K562 (cell line): ENCODE results near the gene SEC24A. TPM values are rescaled to one million over a fixed set of nuclear protein-coding genes. Genes with fewer than 3 reads are reported as not detected.

Experiments used
- ATAC-seq: fragments of 200-7000 bp; cut with Tn5 transposase; 3 replicates; pipeline ENCODE4 v1.9.1; 2020; ENCODE audit warnings: moderate library complexity
- BruUV-seq: library from RNA; stranded (reverse); fragments of 400-500 nt; replicated peaks from 2 replicates; lab custom pipeline; 2021; lab: Mats Ljungman, UMichigan
- CTCF ChIA-PET: fragments of 300-600 bp; formaldehyde crosslinking; extraction: SDS; loops from one replicate; lab custom pipeline; 2021; ENCODE audit warnings: low intra/inter-chr PET ratio; lab: Yijun Ruan, JAX
- POLR2A ChIA-PET: fragments of 300-600, 350-650 bp; sonication (Branson Sonifier 250); formaldehyde crosslinking; extraction: SDS; loops from one replicate; lab custom pipeline; 2021; ENCODE audit warnings: antibody characterized with exemption, inconsistent platforms; lab: Yijun Ruan, JAX
- DNase-seq, 4 experiments: peaks; one replicate each; pipeline versions ENCODE4 v3.0.0 to v3.0.0-alpha.2; 2011 to 2018; ENCODE audit warnings: low spot score in 3 of 4, mixed read lengths in 3 of 4; ENCODE audit errors: extremely low read depth in 1 of 4
- FAIRE-seq: peaks from 2 replicates; lab custom pipeline; 2011; peaks lifted over from hg19 to GRCh38; lab: Jason Lieb, UNC
- H2AFZ ChIP-seq: 2 replicates; pipeline ENCODE4 v1.6.0; 2011; ENCODE audit warnings: low read depth, low read length, control low read depth, inconsistent platforms
- H3K27ac ChIP-seq: fragments of 200-600 bp; 3 replicates; pipeline ENCODE4 v1.8.0; 2011; ENCODE audit warnings: low read depth, mild to moderate bottlenecking, control low read depth, inconsistent platforms, low read length, moderate library complexity, mixed read lengths; ENCODE audit errors: extremely low read depth
- H3K27me3 ChIP-seq, 2 experiments: fragments of 300-600 bp in 1 of 2; 2 replicates in 1 of 2; 3 replicates in 1 of 2; pipeline versions ENCODE4 v1.6.0 to v1.8.0; 2011; ENCODE audit warnings: inconsistent platforms in 2 of 2, low read length in 2 of 2, mild to moderate bottlenecking in 1 of 2, mixed read lengths in 1 of 2, moderate library complexity in 1 of 2; ENCODE audit not compliant: control insufficient read depth in 2 of 2, insufficient read depth in 2 of 2
- H3K36me3 ChIP-seq: fragments of 300-600 bp; 3 replicates; pipeline ENCODE4 v1.8.0; 2011; ENCODE audit warnings: mild to moderate bottlenecking, low read length, inconsistent platforms; ENCODE audit not compliant: control insufficient read depth, insufficient read depth
- H3K4me1 ChIP-seq, 2 experiments: fragments of 200-600 bp in 1 of 2; replicated peaks in 1 of 2; 2 replicates in 1 of 2; 3 replicates in 1 of 2; pipeline versions ENCODE4 v1.5.1 to v1.8.0; 2011; ENCODE audit warnings: inconsistent platforms in 2 of 2, low read length in 2 of 2, mild to moderate bottlenecking in 1 of 2, mixed read lengths in 1 of 2, moderate library complexity in 1 of 2; ENCODE audit not compliant: control insufficient read depth in 2 of 2, insufficient read depth in 2 of 2
- H3K4me2 ChIP-seq: 2 replicates; pipeline ENCODE4 v1.6.1; 2011; ENCODE audit warnings: low read length, control low read depth, inconsistent platforms, mixed read lengths; ENCODE audit not compliant: insufficient read depth
- H3K4me3 ChIP-seq: fragments of 200-600 bp; sonication (generic), shearing (Covaris generic); 2 replicates; pipeline ENCODE4 v1.5.1; 2016; ENCODE audit warnings: control low read depth, inconsistent platforms
- H3K79me2 ChIP-seq: fragments of 200-600 bp; 3 replicates; pipeline ENCODE4 v1.8.0; 2011; ENCODE audit warnings: low read length, inconsistent platforms; ENCODE audit not compliant: control insufficient read depth, insufficient read depth
- H3K9ac ChIP-seq, 2 experiments: 2 replicates each; pipeline versions ENCODE4 v1.6.0 to v1.6.1; 2011; ENCODE audit warnings: low read depth in 2 of 2, low read length in 2 of 2, control low read depth in 1 of 2, inconsistent platforms in 1 of 2, mild to moderate bottlenecking in 1 of 2, mixed read lengths in 1 of 2; ENCODE audit not compliant: insufficient read depth in 1 of 2
- H3K9me1 ChIP-seq: one replicate; pipeline ENCODE4 v1.6.0; 2011; ENCODE audit warnings: inconsistent platforms, mild to moderate bottlenecking, low read length, moderate library complexity; ENCODE audit not compliant: control insufficient read depth, insufficient read depth
- H3K9me3 ChIP-seq: replicated peaks from 2 replicates; pipeline ENCODE4 v1.5.1; 2011; ENCODE audit warnings: low read depth, low read length, inconsistent platforms; ENCODE audit not compliant: control insufficient read depth, insufficient read depth
- H4K20me1 ChIP-seq: replicated peaks from 2 replicates; pipeline ENCODE4 v1.6.1; 2011; ENCODE audit warnings: low read length, inconsistent platforms, mixed read lengths; ENCODE audit not compliant: control insufficient read depth, insufficient read depth
- CEBPB ChIP-seq: fragments of 450-650 bp; IDR thresholded peaks from 2 replicates; pipeline ENCODE4 v1.6.1; 2016; ENCODE audit warnings: missing genetic modification characterization, missing compliant biosample characterization
- EP400 ChIP-seq: fragments of 450-650 bp; IDR thresholded peaks from 2 replicates; pipeline ENCODE4 v1.6.1; 2017; ENCODE audit warnings: antibody characterized with exemption, mild to moderate bottlenecking, moderate library complexity
- WGBS: fragments of 100-300 bp; shearing (Covaris generic); methylation state at CpG from one replicate; pipeline ENCODE4 v1.1.6; 2016; ENCODE audit warnings: low coverage, mixed read lengths; ENCODE audit not compliant: insufficient coverage; ENCODE audit errors: missing lambda C conversion rate; 5-methylcytosine and 5-hydroxymethylcytosine counted together
- in situ Hi-C: fragments of 300-500 bp; cut with MboI; formaldehyde crosslinking; loops from 4 replicates; pipeline ENCODE4 v1.15.0; 2018; ENCODE audit warnings: inconsistent platforms, mixed read lengths
- intact Hi-C: fragments of 100-400 bp; cut with micrococcal nuclease; formaldehyde crosslinking; loops from 2 replicates; pipeline ENCODE4 v1.14.2; 2022
- polyA plus RNA-seq, 8 experiments: library from polyadenylated mRNA; depleted of rRNA in 4 of 8; stranded (reverse) in 5 of 8; unstranded in 3 of 8; fragments of >200 nt; fragmentation: Nextera tagmentation in 2 of 8; fragmentation: Illumina TruSeq in 1 of 8; extraction: Ambion mirVana in 2 of 8; extraction: Trizol in 1 of 8; gene quantifications; 2 replicates each; pipeline versions ENCODE4 v1.2.1 to v1.2.3, GENCODE V29; 2011 to 2014; ENCODE audit warnings: inconsistent platforms in 1 of 8, missing spikeins in 1 of 8
- small RNA-seq: library from RNA; depleted of rRNA; stranded (forward); fragments of <200 nt; gene quantifications from one replicate; pipeline ENCODE3, GENCODE V24; 2014
- total RNA-seq, 7 experiments: library from RNA; depleted of rRNA in 6 of 7; stranded (reverse); fragments of >200 nt in 6 of 7; fragmentation: Illumina TruSeq in 2 of 7; extraction: Trizol in 2 of 7; gene quantifications; 2 replicates each; pipeline versions ENCODE4 v1.2.1 to v1.2.3, GENCODE V29; 2011 to 2021; ENCODE audit warnings: low replicate concordance in 1 of 7

The SEC24A gene
- total and polyA plus RNA-seq, 9 of the 15 experiments (the other 6 are each of a cell fraction or from before 2014, with no cell fraction given) = 7.9 to 36.5 (median 17.5) TPM

DNA sequence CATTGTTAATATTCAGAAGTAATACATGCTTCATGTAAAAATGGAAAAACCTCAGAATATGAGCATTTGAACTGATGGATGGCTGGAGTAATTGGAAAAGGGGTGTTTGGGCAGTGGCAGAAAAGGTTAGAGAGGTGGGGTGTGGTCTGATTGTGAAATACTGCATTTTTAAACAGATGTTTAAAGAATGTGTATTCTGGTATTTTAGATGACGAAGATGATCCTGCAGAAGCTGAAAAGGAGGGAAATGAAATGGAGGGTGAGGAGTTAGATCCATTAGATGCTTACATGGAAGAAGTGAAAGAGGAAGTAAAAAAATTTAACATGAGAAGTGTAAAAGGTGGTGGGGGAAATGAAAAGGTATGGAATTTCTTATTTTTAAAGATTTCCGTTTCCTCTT lies 128.8 kb downstream of the SEC24A start:
- FAIRE-seq = no peak
- BruUV-seq = no TSS peak
- H3K36me3 ChIP-seq = peaks cover 92% of the 10 kb centered on the region

More for the DNA sequence above, 128.8 kb downstream of the SEC24A start:
- CTCF ChIA-PET = no interaction called here
- H3K79me2 ChIP-seq = no peaks in the 10 kb centered on the region
- DNase-seq = no peak
- TF ChIP-seq CEBPB (tag) (0 out of 2 replicates have a peak, but pooled peaks have one; percentile 23), EP400 (no peak)
- TF ChIP-seq, all 486 proteins: peak for 1
- Histone ChIP-seq H3K4me2 (no peak overlapping the region), H3K9me3 (no peaks in the 10 kb centered on the region), H3K27me3 (no peaks in the 10 kb centered on the region), H3K4me1 (no peaks in the 10 kb centered on the region), H3K27ac (no peak overlapping the region), H3K4me3 (no peak overlapping the region), H3K9me1 (no peaks in the 10 kb centered on the region), H3K9ac (no peak overlapping the region), H4K20me1 (no peaks in the 10 kb centered on the region), H2AFZ (no peak overlapping the region)
- 97% methylated on average over 2 of the region's 2 CpGs for WGBS
- POLR2A ChIA-PET = interaction anchor here (0.9 to 2.3 kb wide), 2 partner anchors 11 to 19 kb away, joined by 3 to 6 read pairs; no protein-coding TSS in a partner anchor
- in situ Hi-C loops (no loop called here), intact Hi-C loops (no loop called here)
- ATAC-seq = no peak

Small RNA genes lying within 50 kb of the gene (small RNA-seq; reads per million reads assigned to genes)
- gene RNU6-1164P = not detected
- not detected for gene RNU6-1311P
- not detected for gene RNU6-757P

Other genes with a start within 250 kb of the SEC24A start
- gene CDKN2AIPNL, start 236.9 kb upstream of the SEC24A start, total RNA-seq (2014; rRNA removed) = 46.4 and 90.0 TPM in 2 replicates
- gene CDKN2AIPNL, start 236.9 kb upstream of the SEC24A start, total RNA-seq (2014; rRNA removed; fragmentation: Illumina TruSeq; extraction: Trizol) = 40.7 and 45.5 TPM in 2 replicates
- gene CDKN2AIPNL, start 236.9 kb upstream of the SEC24A start, total RNA-seq (2015; rRNA removed; fragmentation: Illumina TruSeq; extraction: Trizol) = 41.8 and 43.1 TPM in 2 replicates
- gene CDKN2AIPNL, start 236.9 kb upstream of the SEC24A start, total RNA-seq (2021) = 40.0 and 42.1 TPM in 2 replicates
- gene CDKN2AIPNL, start 236.9 kb upstream of the SEC24A start, polyA plus RNA-seq (2011; rRNA removed) = 29.6 and 44.3 TPM in 2 replicates
- gene CDKN2AIPNL, start 236.9 kb upstream of the SEC24A start, polyA plus RNA-seq (2014; fragmentation: Illumina TruSeq; extraction: Trizol) = 39.2 and 42.2 TPM in 2 replicates
- 10 to 100 TPM; 19.9 to 30.7 TPM for gene CDKN2AIPNL, start 236.9 kb upstream of the SEC24A start, polyA plus RNA-seq (2014; fragmentation: Nextera tagmentation; extraction: Ambion mirVana)
- gene CDKN2AIPNL, start 236.9 kb upstream of the SEC24A start, polyA plus RNA-seq (2014; rRNA removed) = 46.9 and 55.4 TPM in 2 replicates
- 14.5 and 22.8 TPM in 2 replicates for gene JADE2, start 123.1 kb upstream of the SEC24A start, total RNA-seq (2014; rRNA removed)
- gene JADE2, start 123.1 kb upstream of the SEC24A start, total RNA-seq (2014; rRNA removed; fragmentation: Illumina TruSeq; extraction: Trizol) = 6.9 and 8.3 TPM in 2 replicates
- gene JADE2, start 123.1 kb upstream of the SEC24A start, total RNA-seq (2015; rRNA removed; fragmentation: Illumina TruSeq; extraction: Trizol) = 13.7 and 14.1 TPM in 2 replicates
- 22.2 and 23.3 TPM in 2 replicates for gene JADE2, start 123.1 kb upstream of the SEC24A start, total RNA-seq (2021)
- 8.8 and 9.4 TPM in 2 replicates for gene JADE2, start 123.1 kb upstream of the SEC24A start, polyA plus RNA-seq (2011; rRNA removed)
- gene JADE2, start 123.1 kb upstream of the SEC24A start, polyA plus RNA-seq (2014; fragmentation: Illumina TruSeq; extraction: Trizol) = 9.1 and 10.9 TPM in 2 replicates
- gene JADE2, start 123.1 kb upstream of the SEC24A start, polyA plus RNA-seq (2014; fragmentation: Nextera tagmentation; extraction: Ambion mirVana) = under 1 TPM; 0.50 to 0.55 TPM
- 6.0 and 10.8 TPM in 2 replicates for gene JADE2, start 123.1 kb upstream of the SEC24A start, polyA plus RNA-seq (2014; rRNA removed)
- 51.9 and 55.6 TPM in 2 replicates for gene SAR1B, start 16.0 kb upstream of the SEC24A start, total RNA-seq (2014; rRNA removed)
- 60.7 and 64.7 TPM in 2 replicates for gene SAR1B, start 16.0 kb upstream of the SEC24A start, total RNA-seq (2014; rRNA removed; fragmentation: Illumina TruSeq; extraction: Trizol)
- gene SAR1B, start 16.0 kb upstream of the SEC24A start, total RNA-seq (2015; rRNA removed; fragmentation: Illumina TruSeq; extraction: Trizol) = 39.4 and 40.0 TPM in 2 replicates
- gene SAR1B, start 16.0 kb upstream of the SEC24A start, total RNA-seq (2021) = 59.8 and 65.4 TPM in 2 replicates
- 55.3 and 79.1 TPM in 2 replicates for gene SAR1B, start 16.0 kb upstream of the SEC24A start, polyA plus RNA-seq (2011; rRNA removed)
- 53.0 and 63.1 TPM in 2 replicates for gene SAR1B, start 16.0 kb upstream of the SEC24A start, polyA plus RNA-seq (2014; fragmentation: Illumina TruSeq; extraction: Trizol)
- 100 to 1,000 TPM; 217 to 221 TPM for gene SAR1B, start 16.0 kb upstream of the SEC24A start, polyA plus RNA-seq (2014; fragmentation: Nextera tagmentation; extraction: Ambion mirVana)
- 64.9 and 66.9 TPM in 2 replicates for gene SAR1B, start 16.0 kb upstream of the SEC24A start, polyA plus RNA-seq (2014; rRNA removed)
- 18.9 and 19.3 TPM in 2 replicates for gene CAMLG, start 89.8 kb downstream of the SEC24A start, total RNA-seq (2014; rRNA removed)
- gene CAMLG, start 89.8 kb downstream of the SEC24A start, total RNA-seq (2014; rRNA removed; fragmentation: Illumina TruSeq; extraction: Trizol) = 22.0 and 26.7 TPM in 2 replicates
- gene CAMLG, start 89.8 kb downstream of the SEC24A start, total RNA-seq (2015; rRNA removed; fragmentation: Illumina TruSeq; extraction: Trizol) = 13.0 and 13.6 TPM in 2 replicates
- 19.7 and 20.1 TPM in 2 replicates for gene CAMLG, start 89.8 kb downstream of the SEC24A start, total RNA-seq (2021)
- gene CAMLG, start 89.8 kb downstream of the SEC24A start, polyA plus RNA-seq (2011; rRNA removed) = 11.3 and 12.8 TPM in 2 replicates
- gene CAMLG, start 89.8 kb downstream of the SEC24A start, polyA plus RNA-seq (2014; fragmentation: Illumina TruSeq; extraction: Trizol) = 13.7 and 18.0 TPM in 2 replicates
- 10 to 100 TPM; 16.3 to 17.3 TPM for gene CAMLG, start 89.8 kb downstream of the SEC24A start, polyA plus RNA-seq (2014; fragmentation: Nextera tagmentation; extraction: Ambion mirVana)
- gene CAMLG, start 89.8 kb downstream of the SEC24A start, polyA plus RNA-seq (2014; rRNA removed) = 11.0 and 15.3 TPM in 2 replicates
- 48.9 and 49.0 TPM in 2 replicates for gene DDX46, start 110.0 kb downstream of the SEC24A start, total RNA-seq (2014; rRNA removed)
- gene DDX46, start 110.0 kb downstream of the SEC24A start, total RNA-seq (2014; rRNA removed; fragmentation: Illumina TruSeq; extraction: Trizol) = 84.9 and 102 TPM in 2 replicates
- gene DDX46, start 110.0 kb downstream of the SEC24A start, total RNA-seq (2015; rRNA removed; fragmentation: Illumina TruSeq; extraction: Trizol) = 95.9 and 99.0 TPM in 2 replicates
- gene DDX46, start 110.0 kb downstream of the SEC24A start, total RNA-seq (2021) = 70.6 and 74.6 TPM in 2 replicates
- gene DDX46, start 110.0 kb downstream of the SEC24A start, polyA plus RNA-seq (2011; rRNA removed) = 49.2 and 76.4 TPM in 2 replicates
- 83.4 and 87.6 TPM in 2 replicates for gene DDX46, start 110.0 kb downstream of the SEC24A start, polyA plus RNA-seq (2014; fragmentation: Illumina TruSeq; extraction: Trizol)
- gene DDX46, start 110.0 kb downstream of the SEC24A start, polyA plus RNA-seq (2014; fragmentation: Nextera tagmentation; extraction: Ambion mirVana) = 10 to 100 TPM; 26.2 to 32.3 TPM
- gene DDX46, start 110.0 kb downstream of the SEC24A start, polyA plus RNA-seq (2014; rRNA removed) = 61.6 and 77.6 TPM in 2 replicates
- 15.1 and 23.2 TPM in 2 replicates for gene C5orf24, start 197.2 kb downstream of the SEC24A start, total RNA-seq (2014; rRNA removed)
- 28.8 and 29.4 TPM in 2 replicates for gene C5orf24, start 197.2 kb downstream of the SEC24A start, total RNA-seq (2014; rRNA removed; fragmentation: Illumina TruSeq; extraction: Trizol)
- 27.3 and 28.4 TPM in 2 replicates for gene C5orf24, start 197.2 kb downstream of the SEC24A start, total RNA-seq (2015; rRNA removed; fragmentation: Illumina TruSeq; extraction: Trizol)
- gene C5orf24, start 197.2 kb downstream of the SEC24A start, total RNA-seq (2021) = 23.9 and 26.7 TPM in 2 replicates
- 38.6 and 39.7 TPM in 2 replicates for gene C5orf24, start 197.2 kb downstream of the SEC24A start, polyA plus RNA-seq (2011; rRNA removed)
- 22.6 and 28.7 TPM in 2 replicates for gene C5orf24, start 197.2 kb downstream of the SEC24A start, polyA plus RNA-seq (2014; fragmentation: Illumina TruSeq; extraction: Trizol)
- gene C5orf24, start 197.2 kb downstream of the SEC24A start, polyA plus RNA-seq (2014; fragmentation: Nextera tagmentation; extraction: Ambion mirVana) = 10 to 100 TPM in 1 of 2 experiments, 1 to 10 TPM in 1; 8.9 to 10.6 TPM
- 22.5 and 34.1 TPM in 2 replicates for gene C5orf24, start 197.2 kb downstream of the SEC24A start, polyA plus RNA-seq (2014; rRNA removed)
- 10.6 and 15.4 TPM in 2 replicates for gene TXNDC15, start 225.6 kb downstream of the SEC24A start, total RNA-seq (2014; rRNA removed)
- gene TXNDC15, start 225.6 kb downstream of the SEC24A start, total RNA-seq (2014; rRNA removed; fragmentation: Illumina TruSeq; extraction: Trizol) = 10.3 and 12.8 TPM in 2 replicates
- 14.6 and 14.8 TPM in 2 replicates for gene TXNDC15, start 225.6 kb downstream of the SEC24A start, total RNA-seq (2015; rRNA removed; fragmentation: Illumina TruSeq; extraction: Trizol)
- gene TXNDC15, start 225.6 kb downstream of the SEC24A start, total RNA-seq (2021) = 8.9 and 11.7 TPM in 2 replicates
- 10.4 and 12.3 TPM in 2 replicates for gene TXNDC15, start 225.6 kb downstream of the SEC24A start, polyA plus RNA-seq (2011; rRNA removed)
- 8.6 and 12.6 TPM in 2 replicates for gene TXNDC15, start 225.6 kb downstream of the SEC24A start, polyA plus RNA-seq (2014; fragmentation: Illumina TruSeq; extraction: Trizol)
- 1 to 10 TPM; 3.0 to 3.1 TPM for gene TXNDC15, start 225.6 kb downstream of the SEC24A start, polyA plus RNA-seq (2014; fragmentation: Nextera tagmentation; extraction: Ambion mirVana)
- 14.7 and 14.9 TPM in 2 replicates for gene TXNDC15, start 225.6 kb downstream of the SEC24A start, polyA plus RNA-seq (2014; rRNA removed)